Calu3 (cell line): ENCODE measurements around the gene UBD. TPM values are rescaled to one million over a fixed set of nuclear protein-coding genes. Genes with fewer than 3 reads are reported as not detected.

Source experiments
- BruUV-seq: library from RNA; stranded (reverse); fragments of 400-500 nt; replicated peaks from 2 replicates; lab custom pipeline; 2021; lab: Mats Ljungman, UMichigan
- CTCF ChIA-PET: fragments of 300-600 bp; sonication (Branson Sonifier 250); formaldehyde crosslinking; loops from one replicate; lab custom pipeline; 2022; ENCODE audit warnings: antibody characterized with exemption; lab: Charles Lee
- DNase-seq: peaks from one replicate; pipeline ENCODE4 v3.0.0; 2022
- H3K27ac Mint-ChIP-seq: one replicate; pipeline ENCODE4 v1.8.0; 2022; ENCODE audit warnings: mixed read lengths; ENCODE audit not compliant: unreplicated experiment
- H3K27me3 Mint-ChIP-seq: one replicate; pipeline ENCODE4 v1.8.0; 2022; ENCODE audit warnings: mixed read lengths; ENCODE audit not compliant: unreplicated experiment
- H3K36me3 Mint-ChIP-seq: one replicate; pipeline ENCODE4 v1.8.0; 2022; ENCODE audit warnings: mild to moderate bottlenecking, moderate library complexity, mixed read lengths; ENCODE audit not compliant: insufficient read depth, unreplicated experiment
- H3K4me1 Mint-ChIP-seq: one replicate; pipeline ENCODE4 v1.8.0; 2022; ENCODE audit warnings: mild to moderate bottlenecking, low read depth, mixed read lengths; ENCODE audit not compliant: unreplicated experiment
- H3K4me3 Mint-ChIP-seq: one replicate; pipeline ENCODE4 v1.8.0; 2022; ENCODE audit warnings: mild to moderate bottlenecking, low read depth, moderate library complexity, mixed read lengths; ENCODE audit not compliant: unreplicated experiment
- H3K9me3 Mint-ChIP-seq: one replicate; pipeline ENCODE4 v1.8.0; 2022; ENCODE audit warnings: low read depth, mixed read lengths; ENCODE audit not compliant: unreplicated experiment
- CTCF ChIP-seq: fragments of 200-600 bp; IDR thresholded peaks from one replicate; pipeline ENCODE4 v1.8.0; 2022; ENCODE audit warnings: antibody characterized with exemption; ENCODE audit not compliant: unreplicated experiment
- intact Hi-C: fragments of 100-400 bp; cut with micrococcal nuclease; formaldehyde crosslinking; loops from one replicate; pipeline ENCODE4 v1.10.0; 2022; ENCODE audit not compliant: unreplicated experiment
- total RNA-seq: library from RNA; stranded (reverse); gene quantifications from 2 replicates; pipeline ENCODE4 v1.2.3, GENCODE V29; 2022

The UBD gene
- total RNA-seq, 1 experiment from 2014 or later, result 82.8 TPM

GRCh38 chr6:29584821-29585220 lies 25.3 kb upstream of the UBD start, which contains the start of gene OR2H2:
OR2H2 (plus strand) TSS chr6:29585121; CDS start chr6:29587945, 2,824 bp downstream.
- peaks cover 28% of the 10 kb centered on the region for H3K4me1 Mint-ChIP-seq
- H3K27me3 Mint-ChIP-seq, result no peaks in the 10 kb centered on the region
- CTCF ChIA-PET, result no interaction called here
- no peak within 1 kb of the TSS for H3K4me3 Mint-ChIP-seq
- no peaks in the 10 kb centered on the region for H3K9me3 Mint-ChIP-seq
- H3K36me3 Mint-ChIP-seq, result no peaks in the 10 kb centered on the region
- no peak for DNase-seq
- no peak within 1 kb of the TSS for H3K27ac Mint-ChIP-seq
- intact Hi-C loops, result no loop called here
- no TSS peak for BruUV-seq
- no peak for TF ChIP-seq CTCF

GRCh38 chr6:29577544-29577943 lies 18.0 kb upstream of the UBD start:
- no peak for DNase-seq
- no TSS peak for BruUV-seq
- H3K27ac Mint-ChIP-seq, result no peak overlapping the region
- no peak for TF ChIP-seq CTCF
- no peak overlapping the region for H3K4me3 Mint-ChIP-seq
- H3K36me3 Mint-ChIP-seq, result no peaks in the 10 kb centered on the region
- H3K4me1 Mint-ChIP-seq, result peaks cover 9% of the 10 kb centered on the region
- no peaks in the 10 kb centered on the region for H3K27me3 Mint-ChIP-seq
- CTCF ChIA-PET, result no interaction called here
- intact Hi-C loops, result no loop called here
- H3K9me3 Mint-ChIP-seq, result no peaks in the 10 kb centered on the region

- TF ChIP-seq CTCF, result no peak
- intact Hi-C loops, result no loop called here
- CTCF ChIA-PET, result no interaction called here
- no peak for DNase-seq
- Mint-ChIP-seq H3K36me3 (no peaks in the 10 kb centered on the region), H3K4me3 (no peak overlapping the region), H3K4me1 (peaks cover 9% of the 10 kb centered on the region), H3K27ac (no peak overlapping the region), H3K9me3 (peaks cover 2% of the 10 kb centered on the region), H3K27me3 (no peaks in the 10 kb centered on the region)
- no TSS peak for BruUV-seq
These were observed 16.5 kb upstream of the UBD start for GRCh38 chr6:29576056-29576455.

- H3K4me3 Mint-ChIP-seq, result no peak overlapping the region
- TF ChIP-seq CTCF, result no peak
- no peaks in the 10 kb centered on the region for H3K27me3 Mint-ChIP-seq
- BruUV-seq, result no TSS peak
- H3K36me3 Mint-ChIP-seq, result no peaks in the 10 kb centered on the region
- peaks cover 7% of the 10 kb centered on the region for H3K4me1 Mint-ChIP-seq
- DNase-seq, result no peak
- CTCF ChIA-PET, result no interaction called here
- intact Hi-C loops, result loop anchor here (10.0 kb wide), 1 partner anchor 103 kb away; no protein-coding TSS in a partner anchor
- no peak overlapping the region for H3K27ac Mint-ChIP-seq
- H3K9me3 Mint-ChIP-seq, result peaks cover 7% of the 10 kb centered on the region
These were observed 8.5 kb upstream of the UBD start for GRCh38 chr6:29567991-29568390.
